Globus pallidus (tissue), 1 donor: Measurements from ENCODE around the gene PARVA.
A peak's percentile ranks its signal among the peaks of the same experiment; 100 is the strongest.

ENCODE experiments used
- DNase-seq: peaks from one replicate; pipeline ENCODE4 v3.0.0-alpha.2; 2015; ENCODE audit warnings: low spot score

PARVA gene

GRCh38 chr11:12556155-12556554, 178.8 kb downstream of the PARVA start:
- no peak for DNase-seq

DNA sequence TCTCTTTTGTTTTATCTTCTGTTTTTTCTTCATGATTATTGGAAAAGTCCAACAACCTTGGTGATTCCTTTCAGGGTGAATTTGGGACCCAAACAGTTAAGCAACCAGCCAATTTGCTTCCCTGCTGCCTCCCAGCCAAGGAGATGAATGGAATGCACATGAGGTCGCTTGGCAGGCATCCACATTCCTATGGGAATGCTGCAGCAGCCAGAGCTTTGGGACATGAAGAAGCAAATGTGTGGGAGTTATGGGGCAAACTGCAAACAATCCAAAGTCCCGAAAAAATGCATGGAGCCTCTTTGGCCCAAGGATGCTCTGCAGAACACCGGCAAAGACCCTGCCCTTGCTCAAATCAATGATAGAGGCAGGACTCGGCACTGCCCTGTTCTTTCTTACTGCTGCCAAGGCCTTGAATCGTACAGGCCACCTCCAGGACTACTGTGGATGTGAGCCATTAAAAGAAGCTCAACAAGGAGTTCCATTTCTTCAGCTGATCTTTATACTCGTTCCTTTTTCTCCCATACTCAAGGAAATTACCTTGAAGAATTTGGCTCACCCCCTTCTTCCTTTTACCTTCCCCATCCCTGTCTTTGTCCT, 179.5 kb downstream of the PARVA start:
- DNase-seq, result peak; percentile 4

DNA sequence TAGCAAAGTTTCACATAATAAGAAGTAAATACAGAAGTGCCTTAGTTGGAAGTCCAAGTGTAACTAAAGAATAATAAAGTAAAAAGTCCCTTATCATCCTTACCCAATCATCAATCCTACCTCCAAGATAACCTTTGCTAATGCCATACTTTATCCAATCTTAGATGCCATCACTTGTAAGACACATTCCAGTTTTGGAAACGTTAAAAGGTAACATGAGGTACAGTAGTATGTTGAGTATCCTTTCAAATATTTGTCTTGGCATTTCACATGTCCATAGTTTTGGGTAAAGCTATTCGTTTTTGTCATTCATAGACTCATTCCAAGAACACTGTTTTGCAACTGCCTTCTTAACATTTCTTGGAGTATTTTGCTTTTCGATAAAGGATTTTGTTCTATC, 181.6 kb downstream of the PARVA start:
- no peak for DNase-seq

GRCh38 chr11:12560362-12560761, 183.0 kb downstream of the PARVA start:
- no peak for DNase-seq

DNA sequence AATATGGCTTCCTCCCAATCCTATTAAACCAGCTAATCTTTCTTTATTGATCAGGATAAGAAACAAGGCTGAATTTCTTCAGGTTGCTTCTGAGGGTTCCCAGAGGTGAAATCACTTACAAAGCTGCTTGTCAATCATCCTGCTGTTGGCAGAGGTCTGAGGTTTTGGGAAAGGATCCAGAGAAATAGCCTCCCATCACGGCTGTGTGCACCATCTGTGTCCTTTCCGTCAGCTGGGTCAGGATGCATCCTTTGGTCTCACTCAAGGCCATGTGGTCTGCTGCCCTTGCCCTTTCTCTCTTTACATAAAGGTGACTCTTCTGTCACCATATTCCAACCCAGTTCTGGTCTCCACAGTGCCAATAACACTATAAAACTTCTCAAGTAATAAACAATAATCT, 183.5 kb downstream of the PARVA start:
- no peak for DNase-seq

- no peak for DNase-seq
Measured at GRCh38 chr11:12564012-12564411, 186.6 kb downstream of the PARVA start.

- DNase-seq, result no peak
Measured at GRCh38 chr11:12565406-12565805, 188.0 kb downstream of the PARVA start.

- DNase-seq, result no peak
Measured at GRCh38 chr11:12567746-12568460, 190.5 kb downstream of the PARVA start.

DNA sequence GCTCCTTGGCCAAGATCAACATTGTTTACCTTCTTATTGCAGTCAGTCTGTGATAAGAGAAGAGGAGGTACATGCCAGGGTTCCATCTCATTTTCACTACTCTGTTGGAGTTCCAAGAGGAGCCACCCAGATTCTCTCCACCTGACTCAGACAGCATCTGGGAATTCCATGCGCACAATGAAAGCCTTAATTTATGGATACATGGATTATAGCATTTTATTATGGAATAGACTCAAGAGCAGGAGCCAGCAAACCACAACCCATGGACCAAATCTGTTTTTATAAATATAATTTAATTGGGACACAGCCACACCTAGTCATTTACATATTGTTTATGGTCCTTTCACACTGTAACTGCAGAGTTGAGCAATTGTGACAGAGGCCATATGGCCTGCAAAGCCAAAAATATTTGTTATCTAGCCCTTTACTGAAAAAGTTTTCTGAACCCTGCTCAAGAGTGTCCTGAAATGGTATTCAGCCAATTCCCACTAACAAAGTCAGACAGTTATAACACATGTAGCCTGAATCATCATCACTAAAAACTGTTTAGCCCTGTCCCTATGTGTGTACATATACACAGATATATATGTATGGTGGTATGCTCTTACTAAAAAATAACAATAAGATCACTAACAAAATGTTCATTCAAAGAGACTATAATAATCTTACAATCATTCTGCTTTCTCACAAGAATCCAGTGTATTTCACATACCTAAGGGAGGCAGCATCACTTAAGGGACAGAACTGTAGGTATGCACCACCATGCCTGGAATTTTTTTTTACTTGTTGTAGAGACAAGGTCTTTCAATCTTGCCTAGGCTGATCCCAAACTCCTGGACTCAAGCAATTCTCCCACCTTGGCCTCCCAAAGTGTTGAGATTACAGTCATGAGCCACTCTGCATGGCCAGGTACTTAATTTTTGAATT, 192.4 kb downstream of the PARVA start:
- no peak for DNase-seq

GRCh38 chr11:12573707-12574485, 196.5 kb downstream of the PARVA start:
- no peak for DNase-seq

DNA sequence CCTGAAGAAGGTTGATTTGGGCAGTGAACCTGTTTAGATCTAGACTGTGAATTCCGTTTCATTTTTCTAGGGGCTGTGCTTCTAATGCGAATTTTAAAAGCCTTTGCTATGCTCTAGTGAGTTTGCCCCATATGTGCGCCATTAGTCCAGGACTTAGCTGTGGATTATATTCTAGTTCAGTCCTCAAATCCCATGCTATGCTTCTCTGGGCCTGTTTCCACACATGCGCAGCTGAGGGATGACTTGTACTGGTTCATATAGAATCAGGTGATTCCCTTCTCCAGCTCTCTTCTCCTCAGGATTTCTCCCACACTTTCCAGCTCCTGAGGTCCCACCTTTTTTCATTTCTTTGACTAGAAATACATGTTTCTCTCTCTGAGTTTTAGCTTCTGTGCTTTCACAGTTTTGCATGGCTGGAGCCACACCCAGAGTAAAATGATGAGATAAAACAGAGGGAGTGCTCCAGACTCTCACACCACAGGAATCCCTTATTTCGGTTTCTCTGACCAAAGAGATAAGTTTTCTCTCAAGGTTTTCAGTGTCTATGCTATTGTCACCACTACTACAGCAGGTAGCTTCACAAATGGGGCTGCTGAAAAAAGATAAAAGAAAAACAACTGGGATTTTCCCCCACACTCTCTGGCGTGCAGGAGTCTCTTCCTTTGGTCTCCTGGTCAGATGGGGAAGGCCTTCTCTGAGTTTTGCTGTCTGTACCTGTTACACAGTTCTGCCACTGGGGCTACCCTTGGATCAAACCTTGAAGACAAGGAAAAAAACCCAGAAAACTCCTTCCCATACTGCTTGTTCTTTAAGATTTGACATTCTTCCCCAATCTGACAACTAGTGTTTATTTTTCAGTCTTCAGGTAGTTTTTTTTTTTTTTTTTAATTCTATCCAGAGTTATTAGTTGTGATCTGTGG, 200.6 kb downstream of the PARVA start:
- no peak for DNase-seq

GRCh38 chr11:12581416-12581815, 204.0 kb downstream of the PARVA start:
- DNase-seq, result no peak

DNA sequence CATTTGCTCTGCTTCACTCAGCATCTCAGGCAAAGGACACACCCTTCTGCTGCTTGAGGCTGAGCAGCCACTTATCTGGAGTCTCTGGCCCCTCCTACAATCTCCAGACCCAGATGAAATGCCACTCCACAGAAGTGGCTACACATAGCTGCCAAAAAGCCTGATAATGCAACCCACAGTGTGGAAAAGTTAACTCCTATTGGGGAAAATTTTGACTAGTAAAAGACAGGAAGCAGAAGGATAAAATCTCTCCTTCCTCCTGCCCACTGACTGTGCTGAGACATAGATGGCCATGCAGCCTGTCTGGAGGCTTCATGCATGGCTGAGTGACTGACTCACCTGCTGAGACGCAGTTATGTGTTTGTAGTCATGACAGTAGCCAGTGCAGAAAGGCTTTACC, 204.6 kb downstream of the PARVA start:
- no peak for DNase-seq
